ENCODE data around the gene EML4. TPM values are rescaled to one million over a fixed set of nuclear protein-coding genes. Genes with fewer than 3 reads are reported as not detected.
A peak's percentile ranks its signal among the peaks of the same experiment; 100 is the strongest.

The EML4 gene
- total and polyA plus RNA-seq, 2 of the 13 experiments (the other 11 are each of a cell fraction or from before 2014, with no cell fraction given) = 243 to 476 TPM

DNA sequence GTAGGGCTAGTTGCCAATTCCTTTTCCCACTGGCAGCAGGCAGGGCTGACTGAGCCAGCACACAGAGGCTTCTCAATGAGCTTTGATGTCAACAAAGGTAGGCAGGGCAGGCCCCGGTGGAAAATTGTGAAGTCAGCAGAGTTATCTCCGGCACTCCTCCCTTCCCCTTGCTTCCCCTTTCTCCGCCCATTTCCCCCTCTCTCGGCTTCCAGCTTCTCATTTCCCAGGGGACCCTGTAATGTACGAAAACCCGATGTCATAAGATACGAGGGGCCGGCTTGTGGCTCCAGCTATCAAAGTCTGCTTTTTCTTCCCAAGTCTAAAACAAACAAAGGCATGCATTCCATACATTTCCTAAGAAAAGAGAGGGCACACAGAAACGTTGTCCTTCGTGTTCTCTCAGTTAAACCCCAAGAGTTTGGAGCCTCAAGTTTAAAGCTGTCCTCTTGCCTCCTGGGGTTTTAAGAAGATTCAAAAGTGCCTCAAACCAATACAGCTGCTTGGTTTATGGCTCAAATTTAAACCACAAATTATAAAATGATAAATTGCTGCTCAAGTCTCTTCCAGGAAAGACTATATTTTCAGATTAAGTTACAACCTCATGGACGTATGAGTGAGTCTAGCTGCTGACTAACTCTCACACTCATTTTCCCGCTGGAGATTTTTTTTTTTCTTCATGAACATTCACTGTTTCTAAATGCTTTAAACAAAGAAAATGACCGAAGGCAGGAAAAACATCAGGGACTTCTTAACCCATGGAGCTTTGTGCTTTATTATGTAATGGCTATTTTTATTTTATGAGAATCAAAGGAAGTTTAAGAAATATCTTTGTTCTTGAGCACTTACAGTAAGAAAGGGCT, 27.2 kb upstream of the EML4 start (continued):
- TF ChIP-seq, protein P1, sequence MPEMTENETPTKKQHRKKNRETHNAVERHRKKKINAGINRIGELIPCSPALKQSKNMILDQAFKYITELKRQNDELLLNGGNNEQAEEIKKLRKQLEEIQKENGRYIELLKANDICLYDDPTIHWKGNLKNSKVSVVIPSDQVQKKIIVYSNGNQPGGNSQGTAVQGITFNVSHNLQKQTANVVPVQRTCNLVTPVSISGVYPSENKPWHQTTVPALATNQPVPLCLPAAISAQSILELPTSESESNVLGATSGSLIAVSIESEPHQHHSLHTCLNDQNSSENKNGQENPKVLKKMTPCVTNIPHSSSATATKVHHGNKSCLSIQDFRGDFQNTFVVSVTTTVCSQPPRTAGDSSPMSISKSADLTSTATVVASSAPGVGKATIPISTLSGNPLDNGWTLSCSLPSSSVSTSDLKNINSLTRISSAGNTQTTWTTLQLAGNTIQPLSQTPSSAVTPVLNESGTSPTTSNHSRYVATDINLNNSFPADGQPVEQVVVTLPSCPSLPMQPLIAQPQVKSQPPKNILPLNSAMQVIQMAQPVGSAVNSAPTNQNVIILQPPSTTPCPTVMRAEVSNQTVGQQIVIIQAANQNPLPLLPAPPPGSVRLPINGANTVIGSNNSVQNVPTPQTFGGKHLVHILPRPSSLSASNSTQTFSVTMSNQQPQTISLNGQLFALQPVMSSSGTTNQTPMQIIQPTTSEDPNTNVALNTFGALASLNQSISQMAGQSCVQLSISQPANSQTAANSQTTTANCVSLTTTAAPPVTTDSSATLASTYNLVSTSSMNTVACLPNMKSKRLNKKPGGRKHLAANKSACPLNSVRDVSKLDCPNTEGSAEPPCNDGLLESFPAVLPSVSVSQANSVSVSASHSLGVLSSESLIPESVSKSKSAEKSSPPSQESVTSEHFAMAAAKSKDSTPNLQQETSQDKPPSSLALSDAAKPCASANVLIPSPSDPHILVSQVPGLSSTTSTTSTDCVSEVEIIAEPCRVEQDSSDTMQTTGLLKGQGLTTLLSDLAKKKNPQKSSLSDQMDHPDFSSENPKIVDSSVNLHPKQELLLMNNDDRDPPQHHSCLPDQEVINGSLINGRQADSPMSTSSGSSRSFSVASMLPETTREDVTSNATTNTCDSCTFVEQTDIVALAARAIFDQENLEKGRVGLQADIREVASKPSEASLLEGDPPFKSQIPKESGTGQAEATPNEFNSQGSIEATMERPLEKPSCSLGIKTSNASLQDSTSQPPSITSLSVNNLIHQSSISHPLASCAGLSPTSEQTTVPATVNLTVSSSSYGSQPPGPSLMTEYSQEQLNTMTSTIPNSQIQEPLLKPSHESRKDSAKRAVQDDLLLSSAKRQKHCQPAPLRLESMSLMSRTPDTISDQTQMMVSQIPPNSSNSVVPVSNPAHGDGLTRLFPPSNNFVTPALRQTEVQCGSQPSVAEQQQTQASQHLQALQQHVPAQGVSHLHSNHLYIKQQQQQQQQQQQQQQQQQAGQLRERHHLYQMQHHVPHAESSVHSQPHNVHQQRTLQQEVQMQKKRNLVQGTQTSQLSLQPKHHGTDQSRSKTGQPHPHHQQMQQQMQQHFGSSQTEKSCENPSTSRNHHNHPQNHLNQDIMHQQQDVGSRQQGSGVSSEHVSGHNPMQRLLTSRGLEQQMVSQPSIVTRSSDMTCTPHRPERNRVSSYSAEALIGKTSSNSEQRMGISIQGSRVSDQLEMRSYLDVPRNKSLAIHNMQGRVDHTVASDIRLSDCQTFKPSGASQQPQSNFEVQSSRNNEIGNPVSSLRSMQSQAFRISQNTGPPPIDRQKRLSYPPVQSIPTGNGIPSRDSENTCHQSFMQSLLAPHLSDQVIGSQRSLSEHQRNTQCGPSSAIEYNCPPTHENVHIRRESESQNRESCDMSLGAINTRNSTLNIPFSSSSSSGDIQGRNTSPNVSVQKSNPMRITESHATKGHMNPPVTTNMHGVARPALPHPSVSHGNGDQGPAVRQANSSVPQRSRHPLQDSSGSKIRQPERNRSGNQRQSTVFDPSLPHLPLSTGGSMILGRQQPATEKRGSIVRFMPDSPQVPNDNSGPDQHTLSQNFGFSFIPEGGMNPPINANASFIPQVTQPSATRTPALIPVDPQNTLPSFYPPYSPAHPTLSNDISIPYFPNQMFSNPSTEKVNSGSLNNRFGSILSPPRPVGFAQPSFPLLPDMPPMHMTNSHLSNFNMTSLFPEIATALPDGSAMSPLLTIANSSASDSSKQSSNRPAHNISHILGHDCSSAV (CRISPR knock-in tag; IDR thresholded peaks at IDR 0.05; ENCODE audit: borderline replicate concordance) = no peak
- TF ChIP-seq ZSCAN25 (CRISPR knock-in tag; IDR thresholded peaks at IDR 0.05) (no peak), NCOA2 (CRISPR knock-in tag; IDR thresholded peaks at IDR 0.05) (peak; percentile 91), ZNF431 (CRISPR knock-in tag; IDR thresholded peaks at IDR 0.05; ENCODE audit: borderline replicate concordance, low read depth) (no peak; the same call in 1 of the 2 replicates), ZNF558 (CRISPR knock-in tag; IDR thresholded peaks at IDR 0.05; ENCODE audit: borderline replicate concordance) (no peak), SMARCC2 (IDR thresholded peaks at IDR 0.05) (no peak), SMAD1 (CRISPR knock-in tag; IDR thresholded peaks at IDR 0.05; ENCODE audit: borderline replicate concordance, low read depth) (no peak), EHMT2 (IDR thresholded peaks at IDR 0.05; ENCODE audit: borderline replicate concordance, low read depth, low read length) (no peak), ZNF30 (CRISPR knock-in tag; IDR thresholded peaks at IDR 0.05) (no peak), KDM3A (CRISPR knock-in tag; IDR thresholded peaks at IDR 0.05; ENCODE audit: low read depth) (peak; percentile 59; the same call in 1 of the 2 replicates), ZNF550 (CRISPR knock-in tag; IDR thresholded peaks at IDR 0.05; ENCODE audit: borderline replicate concordance) (no peak)
- TF ChIP-seq, protein P2, sequence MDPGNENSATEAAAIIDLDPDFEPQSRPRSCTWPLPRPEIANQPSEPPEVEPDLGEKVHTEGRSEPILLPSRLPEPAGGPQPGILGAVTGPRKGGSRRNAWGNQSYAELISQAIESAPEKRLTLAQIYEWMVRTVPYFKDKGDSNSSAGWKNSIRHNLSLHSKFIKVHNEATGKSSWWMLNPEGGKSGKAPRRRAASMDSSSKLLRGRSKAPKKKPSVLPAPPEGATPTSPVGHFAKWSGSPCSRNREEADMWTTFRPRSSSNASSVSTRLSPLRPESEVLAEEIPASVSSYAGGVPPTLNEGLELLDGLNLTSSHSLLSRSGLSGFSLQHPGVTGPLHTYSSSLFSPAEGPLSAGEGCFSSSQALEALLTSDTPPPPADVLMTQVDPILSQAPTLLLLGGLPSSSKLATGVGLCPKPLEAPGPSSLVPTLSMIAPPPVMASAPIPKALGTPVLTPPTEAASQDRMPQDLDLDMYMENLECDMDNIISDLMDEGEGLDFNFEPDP (CRISPR knock-in tag; conservative IDR thresholded peaks at IDR 0.05) = no peak
- TF ChIP-seq, protein P3, sequence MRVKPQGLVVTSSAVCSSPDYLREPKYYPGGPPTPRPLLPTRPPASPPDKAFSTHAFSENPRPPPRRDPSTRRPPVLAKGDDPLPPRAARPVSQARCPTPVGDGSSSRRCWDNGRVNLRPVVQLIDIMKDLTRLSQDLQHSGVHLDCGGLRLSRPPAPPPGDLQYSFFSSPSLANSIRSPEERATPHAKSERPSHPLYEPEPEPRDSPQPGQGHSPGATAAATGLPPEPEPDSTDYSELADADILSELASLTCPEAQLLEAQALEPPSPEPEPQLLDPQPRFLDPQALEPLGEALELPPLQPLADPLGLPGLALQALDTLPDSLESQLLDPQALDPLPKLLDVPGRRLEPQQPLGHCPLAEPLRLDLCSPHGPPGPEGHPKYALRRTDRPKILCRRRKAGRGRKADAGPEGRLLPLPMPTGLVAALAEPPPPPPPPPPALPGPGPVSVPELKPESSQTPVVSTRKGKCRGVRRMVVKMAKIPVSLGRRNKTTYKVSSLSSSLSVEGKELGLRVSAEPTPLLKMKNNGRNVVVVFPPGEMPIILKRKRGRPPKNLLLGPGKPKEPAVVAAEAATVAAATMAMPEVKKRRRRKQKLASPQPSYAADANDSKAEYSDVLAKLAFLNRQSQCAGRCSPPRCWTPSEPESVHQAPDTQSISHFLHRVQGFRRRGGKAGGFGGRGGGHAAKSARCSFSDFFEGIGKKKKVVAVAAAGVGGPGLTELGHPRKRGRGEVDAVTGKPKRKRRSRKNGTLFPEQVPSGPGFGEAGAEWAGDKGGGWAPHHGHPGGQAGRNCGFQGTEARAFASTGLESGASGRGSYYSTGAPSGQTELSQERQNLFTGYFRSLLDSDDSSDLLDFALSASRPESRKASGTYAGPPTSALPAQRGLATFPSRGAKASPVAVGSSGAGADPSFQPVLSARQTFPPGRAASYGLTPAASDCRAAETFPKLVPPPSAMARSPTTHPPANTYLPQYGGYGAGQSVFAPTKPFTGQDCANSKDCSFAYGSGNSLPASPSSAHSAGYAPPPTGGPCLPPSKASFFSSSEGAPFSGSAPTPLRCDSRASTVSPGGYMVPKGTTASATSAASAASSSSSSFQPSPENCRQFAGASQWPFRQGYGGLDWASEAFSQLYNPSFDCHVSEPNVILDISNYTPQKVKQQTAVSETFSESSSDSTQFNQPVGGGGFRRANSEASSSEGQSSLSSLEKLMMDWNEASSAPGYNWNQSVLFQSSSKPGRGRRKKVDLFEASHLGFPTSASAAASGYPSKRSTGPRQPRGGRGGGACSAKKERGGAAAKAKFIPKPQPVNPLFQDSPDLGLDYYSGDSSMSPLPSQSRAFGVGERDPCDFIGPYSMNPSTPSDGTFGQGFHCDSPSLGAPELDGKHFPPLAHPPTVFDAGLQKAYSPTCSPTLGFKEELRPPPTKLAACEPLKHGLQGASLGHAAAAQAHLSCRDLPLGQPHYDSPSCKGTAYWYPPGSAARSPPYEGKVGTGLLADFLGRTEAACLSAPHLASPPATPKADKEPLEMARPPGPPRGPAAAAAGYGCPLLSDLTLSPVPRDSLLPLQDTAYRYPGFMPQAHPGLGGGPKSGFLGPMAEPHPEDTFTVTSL (CRISPR knock-in tag; IDR thresholded peaks at IDR 0.05; ENCODE audit: borderline replicate concordance) = peak; percentile 81

All from HepG2 (cell line).